ENCODE measurements around the gene PARD3. TPM values are rescaled to one million over a fixed set of nuclear protein-coding genes. Genes with fewer than 3 reads are reported as not detected.

Gene PARD3
- polyA plus RNA-seq, 3 donors, result 0.51 TPM; not detected in 2

- H3K27me3 ChIP-seq (ENCODE audit: control insufficient read depth in 2 of 2, insufficient read depth in 2 of 2, low read length in 2 of 2), result no peaks in the 10 kb centered on the region
- no peaks in the 10 kb centered on the region for H3K36me3 ChIP-seq (replicated peaks in 1 of 2; ENCODE audit: control insufficient read depth in 1 of 2, insufficient read depth in 2 of 2, low read length in 2 of 2)
- Mint-ChIP-seq H3K27me3 (ENCODE audit: low read depth in 3 of 3) (peaks cover 0 to 6% (median 4%) of the 10 kb centered on the region in 3 donors), H3K36me3 (no peaks in the 10 kb centered on the region), H3K4me3 (no peak overlapping the region), H3K4me1 (no peaks in the 10 kb centered on the region), H3K27ac (no peak overlapping the region), H3K9me3 (peaks cover 20 to 39% (median 33%) of the 10 kb centered on the region in 7 donors)
- no peaks in the 10 kb centered on the region for H3K4me1 ChIP-seq (ENCODE audit: control insufficient read depth in 1 of 2, insufficient read depth in 2 of 2, low read length in 2 of 2)
- no peaks in the 10 kb centered on the region for H4K20me1 ChIP-seq (ENCODE audit: insufficient read depth, low read length)
- intact Hi-C loops (cut with micrococcal nuclease), result no loop called here
- H3K9ac ChIP-seq (ENCODE audit: insufficient read depth, low read length, poor library complexity, severe bottlenecking), result no peak overlapping the region
- H3K79me2 ChIP-seq (ENCODE audit: insufficient read depth, low read length), result no peaks in the 10 kb centered on the region
- no peak overlapping the region for H3K27ac ChIP-seq (ENCODE audit: low read depth in 1 of 2, low read length in 2 of 2)
- 86% methylated on average over 1 of the region's 3 CpGs for WGBS (ENCODE audit: insufficient coverage)
- TF ChIP-seq CTCF (IDR thresholded peaks at IDR 0.05), result no peak
- H2AFZ ChIP-seq (ENCODE audit: insufficient read depth, low read depth, low read length, poor library complexity, severe bottlenecking), result no peak overlapping the region
- no peak for DNase-seq
- H3K4me3 ChIP-seq (replicated peaks in 1 of 3; ENCODE audit: low read depth in 2 of 3, low read length in 3 of 3), result no peak overlapping the region
- H3K9me3 ChIP-seq (replicated peaks in 1 of 2; ENCODE audit: control insufficient read depth in 1 of 2, insufficient read depth in 1 of 2, low read length in 2 of 2), result peaks cover 5 to 34% of the 10 kb centered on the region in 2 donors
- no peak overlapping the region for H3K4me2 ChIP-seq (replicated peaks; ENCODE audit: extremely low read depth, low read length, poor library complexity, severe bottlenecking)
Measured at GRCh38 chr10:34087095-34087418, 728.0 kb downstream of the PARD3 start.

GRCh38 chr10:34083567-34083966 is 731.5 kb downstream of the PARD3 start:
- no peaks in the 10 kb centered on the region for H3K4me1 ChIP-seq (ENCODE audit: control insufficient read depth in 1 of 2, insufficient read depth in 2 of 2, low read length in 2 of 2)
- no peak for TF ChIP-seq CTCF (IDR thresholded peaks at IDR 0.05)

More at GRCh38 chr10:34083567-34083966, 731.5 kb downstream of the PARD3 start:
- intact Hi-C loops (cut with micrococcal nuclease), result no loop called here
- Histone ChIP-seq H3K79me2 (ENCODE audit: insufficient read depth, low read length) (no peaks in the 10 kb centered on the region), H3K4me2 (replicated peaks; ENCODE audit: extremely low read depth, low read length, poor library complexity, severe bottlenecking) (no peak overlapping the region), H2AFZ (ENCODE audit: insufficient read depth, low read depth, low read length, poor library complexity, severe bottlenecking) (no peak overlapping the region), H3K9me3 (replicated peaks in 1 of 2; ENCODE audit: control insufficient read depth in 1 of 2, insufficient read depth in 1 of 2, low read length in 2 of 2) (peaks cover 5 to 20% of the 10 kb centered on the region in 2 donors), H3K27ac (ENCODE audit: low read depth in 1 of 2, low read length in 2 of 2) (no peak overlapping the region), H3K36me3 (replicated peaks in 1 of 2; ENCODE audit: control insufficient read depth in 1 of 2, insufficient read depth in 2 of 2, low read length in 2 of 2) (no peaks in the 10 kb centered on the region), H3K9ac (ENCODE audit: insufficient read depth, low read length, poor library complexity, severe bottlenecking) (no peak overlapping the region), H3K4me3 (replicated peaks in 1 of 3; ENCODE audit: low read depth in 2 of 3, low read length in 3 of 3) (no peak overlapping the region), H4K20me1 (ENCODE audit: insufficient read depth, low read length) (no peaks in the 10 kb centered on the region), H3K27me3 (ENCODE audit: control insufficient read depth in 2 of 2, insufficient read depth in 2 of 2, low read length in 2 of 2) (no peaks in the 10 kb centered on the region)
- DNase-seq, result no peak
- peaks cover 0 to 4% (median 4%) of the 10 kb centered on the region in 3 donors for H3K27me3 Mint-ChIP-seq (ENCODE audit: low read depth in 3 of 3)
- peaks cover 11 to 28% (median 19%) of the 10 kb centered on the region in 7 donors for H3K9me3 Mint-ChIP-seq
- WGBS (ENCODE audit: insufficient coverage), result 100% methylated on average over 1 of the region's 2 CpGs
- H3K4me1 Mint-ChIP-seq, result no peaks in the 10 kb centered on the region
- no peaks in the 10 kb centered on the region for H3K36me3 Mint-ChIP-seq
- H3K27ac Mint-ChIP-seq, result no peak overlapping the region
- H3K4me3 Mint-ChIP-seq, result no peak overlapping the region

All from CD14-positive monocyte (primary cell).